Vagina (tissue), 2 donors: Measurements from ENCODE around the gene PSMC1. TPM values are rescaled to one million over a fixed set of nuclear protein-coding genes. Genes with fewer than 3 reads are reported as not detected.

ENCODE experiments used
- DNase-seq, 2 donors: peaks; one replicate each; pipeline ENCODE4 v3.0.0-alpha.2; 2017; ENCODE audit errors: extremely low spot score in 2 of 2
- H3K27ac ChIP-seq: fragments of 200-600 bp; sonication (generic); one replicate; pipeline ENCODE4 v1.5.1; 2019
- H3K27me3 ChIP-seq: fragments of 200-600 bp; sonication (generic); one replicate; pipeline ENCODE4 v1.5.1; 2019
- H3K36me3 ChIP-seq, 2 donors: fragments of 200-600 bp; sonication (generic); one replicate each; pipeline ENCODE4 v1.5.1; 2017 to 2019
- H3K4me1 ChIP-seq: fragments of 200-600 bp; sonication (generic); one replicate; pipeline ENCODE4 v1.5.1; 2019
- H3K4me3 ChIP-seq, 2 donors: fragments of 200-600 bp; sonication (generic); 1 replicate in 1 of 2; 2 replicates in 1 of 2; pipeline ENCODE4 v1.5.1; 2016 to 2019
- H3K9me3 ChIP-seq: fragments of 200-600 bp; sonication (generic); one replicate; pipeline ENCODE4 v1.5.1; 2019
- CTCF ChIP-seq, 3 experiments: fragments of 450-650 bp in 2 of 3; fragments of 200-600 bp in 1 of 3; sonication (generic) in 1 of 3; IDR thresholded peaks; one replicate each; pipeline ENCODE4 v1.5.1; 2017 to 2019; ENCODE audit warnings: antibody characterized with exemption in 3 of 3, mild to moderate bottlenecking in 2 of 3, moderate library complexity in 2 of 3
- POLR2A ChIP-seq, 2 donors: fragments of 450-650 bp; IDR thresholded peaks; one replicate each; pipeline ENCODE4 v1.6.1; 2017; ENCODE audit warnings: antibody characterized with exemption in 2 of 2, mild to moderate bottlenecking in 2 of 2, moderate library complexity in 2 of 2
- POLR2AphosphoS5 ChIP-seq, 2 donors: sonication (generic); formaldehyde crosslinking; IDR thresholded peaks; one replicate each; pipeline ENCODE4 v1.9.0; 2017; ENCODE audit warnings: antibody characterized with exemption in 2 of 2, mild to moderate bottlenecking in 2 of 2, low read depth in 1 of 2; ENCODE audit not compliant: insufficient read depth in 1 of 2
- intact Hi-C: fragments of 100-400 bp; cut with DNase I; formaldehyde crosslinking; loops from one replicate; pipeline ENCODE4 v1.15.1; 2023
- total RNA-seq: library from RNA; depleted of rRNA; stranded (reverse); fragments of >200 nt; gene quantifications from one replicate; pipeline ENCODE4 v1.2.3, GENCODE V29; 2016

Gene PSMC1
- total RNA-seq, 1 donor from 2014 or later = 32.7 TPM

GRCh38 chr14:90280096-90280495 is 23.7 kb downstream of the PSMC1 start:
- Histone ChIP-seq H3K4me3 (no peak overlapping the region), H3K27ac (no peak overlapping the region), H3K4me1 (no peaks in the 10 kb centered on the region), H3K27me3 (no peaks in the 10 kb centered on the region), H3K9me3 (no peaks in the 10 kb centered on the region), H3K36me3 (peaks cover 0 to 25% of the 10 kb centered on the region in 2 donors)
- no peak for DNase-seq
- TF ChIP-seq POLR2A (IDR thresholded peaks at IDR 0.05) (no peak), CTCF (IDR thresholded peaks at IDR 0.05) (no peak), POLR2AphosphoS5 (IDR thresholded peaks at IDR 0.05; ENCODE audit: insufficient read depth in 1 of 2, low read depth in 1 of 2) (no peak)
- intact Hi-C loops = no loop called here

- intact Hi-C loops = no loop called here
- Histone ChIP-seq H3K9me3 (no peaks in the 10 kb centered on the region), H3K4me1 (no peaks in the 10 kb centered on the region), H3K36me3 (peaks cover 0 to 31% of the 10 kb centered on the region in 2 donors), H3K27me3 (no peaks in the 10 kb centered on the region), H3K4me3 (no peak overlapping the region), H3K27ac (no peak overlapping the region)
- DNase-seq = no peak
- TF ChIP-seq CTCF (IDR thresholded peaks at IDR 0.05) (no peak), POLR2A (IDR thresholded peaks at IDR 0.05) (no peak), POLR2AphosphoS5 (IDR thresholded peaks at IDR 0.05; ENCODE audit: insufficient read depth in 1 of 2, low read depth in 1 of 2) (no peak)
Measured at GRCh38 chr14:90281261-90281660, 24.9 kb downstream of the PSMC1 start.

GRCh38 chr14:90281756-90282155 is 25.4 kb downstream of the PSMC1 start:
- DNase-seq = no peak
- Histone ChIP-seq H3K27ac (no peak overlapping the region), H3K9me3 (no peaks in the 10 kb centered on the region), H3K36me3 (peaks cover 0 to 31% of the 10 kb centered on the region in 2 donors), H3K27me3 (no peaks in the 10 kb centered on the region), H3K4me1 (no peaks in the 10 kb centered on the region), H3K4me3 (no peak overlapping the region)
- TF ChIP-seq CTCF (IDR thresholded peaks at IDR 0.05) = no peak
- no peak for TF ChIP-seq POLR2A (IDR thresholded peaks at IDR 0.05)
- TF ChIP-seq POLR2AphosphoS5 (IDR thresholded peaks at IDR 0.05; ENCODE audit: insufficient read depth in 1 of 2, low read depth in 1 of 2) = no peak
- intact Hi-C loops = no loop called here

- no peaks in the 10 kb centered on the region for H3K9me3 ChIP-seq
- H3K4me1 ChIP-seq = no peaks in the 10 kb centered on the region
- no peak for TF ChIP-seq POLR2A (IDR thresholded peaks at IDR 0.05)
- no peak for TF ChIP-seq CTCF (IDR thresholded peaks at IDR 0.05)
- TF ChIP-seq POLR2AphosphoS5 (IDR thresholded peaks at IDR 0.05; ENCODE audit: insufficient read depth in 1 of 2, low read depth in 1 of 2) = no peak
- peaks cover 0 to 48% of the 10 kb centered on the region in 2 donors for H3K36me3 ChIP-seq
- H3K27me3 ChIP-seq = no peaks in the 10 kb centered on the region
- DNase-seq = no peak
- no peak overlapping the region for H3K4me3 ChIP-seq
- H3K27ac ChIP-seq = no peak overlapping the region
- intact Hi-C loops = no loop called here
Measured at GRCh38 chr14:90287791-90288190, 31.4 kb downstream of the PSMC1 start.

GRCh38 chr14:90288651-90289355 is 32.5 kb downstream of the PSMC1 start:
- Histone ChIP-seq H3K4me1 (no peaks in the 10 kb centered on the region), H3K27me3 (no peaks in the 10 kb centered on the region), H3K4me3 (no peak overlapping the region), H3K36me3 (peaks cover 0 to 51% of the 10 kb centered on the region in 2 donors), H3K27ac (no peak overlapping the region), H3K9me3 (no peaks in the 10 kb centered on the region)
- no peak for DNase-seq
- intact Hi-C loops = no loop called here
- TF ChIP-seq CTCF (IDR thresholded peaks at IDR 0.05) (no peak), POLR2A (IDR thresholded peaks at IDR 0.05) (no peak), POLR2AphosphoS5 (IDR thresholded peaks at IDR 0.05; ENCODE audit: insufficient read depth in 1 of 2, low read depth in 1 of 2) (no peak)
